ENCODE measurements around the gene IRF2BP2.
"Not testable (repeated sequence)": the region's sequence is repeated elsewhere in the genome, so short reads cannot be mapped to it uniquely, and the experiment has no call there.

IRF2BP2 gene

DNA sequence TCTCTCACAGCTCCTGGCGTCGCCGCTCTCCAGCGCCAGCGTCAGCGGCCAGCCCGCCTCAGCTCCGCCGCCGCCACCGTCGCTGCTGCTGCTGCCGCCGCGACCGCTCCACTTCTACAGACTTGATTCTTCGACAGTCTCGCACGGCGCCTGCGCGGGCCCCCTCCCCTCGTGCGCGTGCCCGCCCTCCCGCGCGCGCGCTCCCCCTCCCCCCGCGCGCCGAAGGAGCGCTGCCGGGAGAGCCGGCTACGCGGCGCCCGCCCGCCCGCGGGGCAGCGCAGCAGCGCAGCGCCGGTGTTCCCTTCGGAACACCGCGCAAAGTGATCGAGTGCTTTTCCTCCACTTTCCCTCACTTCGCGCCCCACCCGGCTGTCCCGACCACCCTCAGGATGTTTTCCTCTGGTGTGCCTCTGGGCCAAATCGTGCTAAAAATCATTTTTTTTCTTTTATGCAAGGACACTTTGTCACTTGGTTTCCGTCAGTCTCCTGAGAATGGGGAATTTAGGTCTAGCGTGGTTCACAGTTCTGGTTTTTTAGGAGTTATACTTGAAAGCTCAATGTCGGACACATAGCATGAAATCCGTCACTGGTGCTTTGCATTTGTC, at the start of gene IRF2BP2:
Gene IRF2BP2 (minus strand): TSS at position 118 of the 605 bp plus-strand sequence. CDS start 684 bp downstream, outside the sequence.
- peak; percentile 85 for DNase-seq

DNA sequence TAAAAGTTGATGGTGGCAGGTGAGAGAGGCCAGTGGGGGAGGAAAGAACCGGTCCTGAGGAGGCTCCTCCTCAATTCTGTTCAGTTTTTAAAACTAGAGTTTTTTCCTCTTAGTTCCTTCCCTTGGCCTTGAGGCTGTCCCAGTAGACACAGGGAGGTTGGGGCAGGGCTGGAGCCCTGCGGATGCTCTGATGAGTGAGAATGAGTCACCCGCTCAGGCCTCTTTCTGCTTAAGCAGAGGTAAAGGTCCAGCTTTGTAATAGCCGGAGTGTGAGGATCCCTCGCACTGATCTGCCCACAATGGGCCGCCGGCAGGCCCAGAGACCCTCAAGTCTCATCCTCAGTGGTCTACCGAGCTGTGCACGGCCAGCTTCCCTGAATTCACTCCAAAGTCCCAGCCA, 49.6 kb upstream of the IRF2BP2 start:
- no peak for DNase-seq

DNA sequence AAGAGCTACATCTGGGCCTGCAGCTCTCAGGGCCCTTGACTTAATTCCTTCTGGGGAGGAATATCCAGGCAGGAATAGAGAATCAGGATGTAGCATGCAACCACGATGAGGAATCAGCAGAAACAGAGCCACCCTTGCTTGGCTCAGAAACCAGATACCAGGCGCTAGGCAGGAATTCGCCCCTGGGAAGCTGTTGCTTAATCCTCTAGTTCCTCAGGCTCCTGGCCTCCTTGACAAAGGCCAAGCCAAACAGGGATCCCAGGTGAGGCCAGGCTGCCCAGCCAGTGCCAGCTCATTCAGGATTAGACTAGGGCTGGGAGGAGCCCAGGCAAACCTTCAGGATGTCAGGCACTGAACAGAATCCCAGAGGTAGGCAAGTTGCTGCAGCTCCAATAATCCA, 48.2 kb upstream of the IRF2BP2 start:
- DNase-seq = no peak

DNA sequence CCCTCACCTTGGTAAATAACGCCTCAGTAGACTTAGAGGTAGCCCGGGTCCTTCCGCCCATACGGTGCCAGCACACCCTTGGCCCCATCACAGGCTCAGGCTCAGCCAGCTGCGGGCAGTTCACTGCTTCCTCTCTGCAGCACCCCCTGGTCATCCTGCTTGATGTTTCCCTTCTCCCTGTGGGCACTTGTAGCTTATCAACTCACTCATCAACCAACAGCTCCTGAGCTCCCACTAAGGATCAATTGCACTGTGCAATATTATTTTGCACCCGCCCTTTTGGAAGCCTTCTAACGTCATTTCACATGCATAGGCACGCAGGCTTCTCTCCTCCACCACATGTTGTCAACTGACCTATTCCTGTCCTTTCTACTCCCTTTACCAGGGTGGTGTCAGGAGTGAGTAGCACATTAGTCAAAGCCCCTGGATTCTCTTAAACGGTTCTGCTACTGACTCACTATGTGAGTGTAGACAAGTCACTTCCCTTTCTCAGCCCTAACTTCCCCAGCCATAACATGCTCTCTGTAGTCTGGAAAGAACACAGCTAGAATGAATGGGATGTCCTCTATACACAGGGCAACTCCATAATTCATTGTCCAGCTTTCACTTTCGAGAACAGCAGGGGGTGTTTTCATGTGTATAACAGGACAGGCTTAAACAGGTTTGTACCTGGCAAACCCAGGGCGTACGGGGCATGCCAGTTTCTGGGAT, 47.1 kb upstream of the IRF2BP2 start:
- DNase-seq = peak; percentile 41

DNA sequence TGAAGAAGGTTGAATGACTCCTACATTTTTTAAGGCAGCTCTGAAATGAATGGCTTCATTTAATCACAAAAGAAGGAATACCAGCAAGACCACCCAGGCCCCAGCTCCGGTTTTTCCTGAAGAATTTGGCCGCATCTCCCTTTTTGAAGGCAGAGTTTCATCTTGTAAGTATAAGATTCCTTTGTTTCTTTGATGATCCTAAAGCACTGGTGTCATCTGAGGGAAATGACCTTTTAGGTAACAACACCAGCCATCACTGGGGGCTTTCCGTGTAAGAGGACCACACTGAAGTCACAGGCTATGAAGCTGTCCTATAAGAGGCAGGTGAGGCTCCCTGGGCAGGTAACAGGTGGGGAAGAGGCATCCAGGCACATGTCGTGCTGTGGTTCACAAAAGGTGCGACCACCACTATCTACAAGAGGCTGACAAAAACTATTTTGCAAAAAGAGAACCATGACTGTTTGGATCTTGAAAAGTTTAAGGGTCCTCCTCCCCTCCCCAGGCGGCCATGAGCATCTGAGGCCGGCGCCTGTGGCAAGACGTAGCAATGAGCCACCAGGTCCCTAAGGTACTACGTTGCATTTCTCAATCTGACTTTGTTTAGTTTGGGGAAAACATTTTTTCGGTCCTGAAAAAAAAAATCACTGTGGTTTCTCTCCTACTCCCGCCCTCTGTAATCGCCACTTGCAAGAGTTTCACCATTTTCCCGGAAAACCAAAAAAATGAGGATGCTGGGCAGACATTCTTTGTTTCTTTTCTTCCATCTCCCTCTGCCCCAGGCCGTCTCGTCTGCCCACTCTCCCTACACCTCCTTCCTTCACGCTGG, 46.3 kb upstream of the IRF2BP2 start:
- no peak for DNase-seq

DNA sequence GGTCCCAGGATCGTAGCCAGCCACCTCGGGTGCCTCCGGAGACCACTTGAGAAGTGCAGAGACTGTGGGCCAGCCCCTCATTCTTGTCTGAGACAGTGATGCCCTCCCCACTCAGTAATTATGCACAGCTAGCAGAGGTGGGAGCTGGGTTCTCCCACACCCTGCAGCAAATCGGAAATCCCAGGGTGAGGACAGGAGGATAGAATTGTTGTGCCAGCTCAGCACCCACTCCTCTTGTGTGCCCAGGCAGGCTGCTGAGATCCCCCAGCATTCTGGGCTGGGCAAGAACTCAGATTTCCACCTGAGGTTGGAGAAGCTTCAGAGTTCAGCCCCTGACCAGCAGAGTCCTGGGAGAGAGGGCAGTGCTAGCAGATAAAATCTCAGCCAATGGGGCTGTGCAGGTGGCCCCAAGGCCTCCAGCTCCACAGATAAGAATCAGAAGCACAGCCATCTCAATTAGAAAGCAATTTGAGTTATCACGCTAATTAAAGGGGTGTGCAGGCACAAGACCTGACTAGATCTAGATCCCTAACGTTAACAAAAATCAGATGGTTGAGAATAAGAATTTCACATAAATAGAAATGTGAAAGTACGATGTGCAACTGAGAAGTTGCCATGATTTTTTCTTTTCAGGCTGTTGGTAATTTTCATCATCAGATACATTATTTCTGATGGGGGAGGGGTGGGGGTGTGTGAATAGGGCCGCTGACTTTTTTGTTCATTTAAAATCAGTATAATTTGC, 45.5 kb upstream of the IRF2BP2 start:
- no peak for DNase-seq

DNA sequence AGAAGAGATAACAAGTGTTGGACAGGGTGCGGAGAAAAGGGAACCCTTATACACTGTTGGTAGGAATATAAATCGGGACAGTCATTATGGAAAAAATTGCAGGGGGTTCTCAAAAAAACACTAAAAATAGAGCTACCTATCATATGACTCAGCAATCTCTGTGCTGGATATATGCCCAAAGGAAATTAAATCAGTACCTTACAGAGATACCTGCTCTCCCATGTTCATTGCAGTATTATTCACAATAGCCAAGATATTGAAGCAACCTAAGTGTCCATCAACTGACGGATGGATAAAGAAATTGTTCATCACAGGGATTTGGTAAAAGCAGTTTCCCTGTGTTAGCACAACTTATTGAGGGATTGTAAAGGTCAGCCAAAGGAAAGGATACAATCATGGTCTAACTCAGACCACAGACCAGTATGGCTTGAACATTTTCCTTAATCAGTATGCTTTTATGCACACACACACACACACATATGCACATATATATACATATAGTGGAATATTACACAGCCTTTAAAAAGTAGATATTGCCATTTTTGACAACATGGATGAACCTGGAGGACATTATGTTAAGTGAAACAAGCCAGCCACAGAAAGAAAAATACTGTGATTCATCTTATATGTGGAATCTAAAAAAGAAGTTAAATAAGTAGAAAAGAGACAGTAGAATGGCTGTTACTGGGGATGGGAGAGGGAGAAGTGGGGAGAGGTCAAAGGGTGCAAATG, 44.2 kb upstream of the IRF2BP2 start:
- DNase-seq = no peak

DNA sequence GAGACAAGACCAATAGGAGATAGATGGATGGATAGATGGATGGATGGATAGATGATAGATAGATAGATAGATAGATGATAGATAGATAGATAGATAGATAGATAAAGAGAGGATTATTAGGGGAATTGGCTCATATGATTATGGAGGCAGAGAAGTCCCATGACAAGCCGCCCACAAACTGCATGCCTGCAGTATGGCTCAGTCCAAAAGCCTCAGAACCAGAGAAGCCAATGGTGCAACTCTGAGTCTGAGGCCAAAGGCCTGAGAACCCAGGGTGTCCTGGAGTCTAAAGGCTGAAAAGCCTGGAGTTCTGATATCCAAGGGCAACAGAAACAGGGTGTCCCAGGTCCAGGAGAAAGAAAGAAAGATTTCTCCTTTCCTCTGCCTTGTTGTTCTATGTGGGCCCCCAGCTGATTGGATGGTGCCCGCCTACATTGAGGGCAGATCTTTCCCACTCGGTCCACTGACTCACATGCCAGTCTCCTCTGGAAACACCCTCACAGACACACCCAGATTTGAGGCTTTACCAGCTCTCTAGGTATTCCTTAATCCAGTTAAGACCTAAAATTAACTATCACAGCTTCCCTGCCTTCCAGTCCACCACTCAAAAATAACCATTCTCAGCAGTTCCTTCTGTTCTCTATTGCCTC, 39.6 kb upstream of the IRF2BP2 start:
- DNase-seq = no peak

DNA sequence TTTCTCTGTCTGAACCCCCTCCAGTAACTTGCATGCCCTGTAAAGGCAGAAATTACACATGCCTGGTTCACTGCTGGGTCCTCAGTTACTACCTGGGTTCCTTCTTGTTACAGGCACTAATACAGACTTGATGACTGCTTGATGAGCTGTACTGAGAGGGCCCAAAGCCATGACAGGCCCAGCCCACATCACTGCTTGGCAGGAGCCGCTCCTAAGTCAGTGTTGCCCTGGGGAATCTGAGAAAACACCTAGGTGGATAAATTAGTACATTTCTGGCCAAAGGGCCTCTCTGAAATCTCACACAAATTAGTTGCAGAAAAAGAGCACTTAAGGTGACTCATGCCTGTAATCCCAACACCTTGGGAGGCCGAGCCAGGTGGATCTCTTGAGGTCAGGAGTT, 37.8 kb upstream of the IRF2BP2 start:
- no peak for DNase-seq

DNA sequence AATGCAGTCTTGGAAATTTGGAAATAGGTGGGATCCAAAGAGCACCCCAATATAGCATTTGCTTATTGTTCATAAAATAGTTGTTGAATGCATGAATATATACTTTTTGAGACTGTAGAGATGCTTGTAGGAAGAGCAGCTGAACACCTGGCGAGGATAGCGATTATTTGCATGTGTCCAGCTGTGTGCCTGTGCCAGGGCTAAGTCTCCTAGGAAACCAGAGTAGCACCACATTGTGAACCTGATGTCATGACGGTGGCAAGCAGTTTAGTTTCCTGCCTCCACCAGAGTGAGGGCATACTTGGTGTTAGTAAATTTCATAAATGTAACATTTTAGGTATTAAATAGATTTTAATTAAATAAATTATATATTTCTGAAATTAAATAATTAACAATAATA, 37.3 kb upstream of the IRF2BP2 start:
- no peak for DNase-seq

DNA sequence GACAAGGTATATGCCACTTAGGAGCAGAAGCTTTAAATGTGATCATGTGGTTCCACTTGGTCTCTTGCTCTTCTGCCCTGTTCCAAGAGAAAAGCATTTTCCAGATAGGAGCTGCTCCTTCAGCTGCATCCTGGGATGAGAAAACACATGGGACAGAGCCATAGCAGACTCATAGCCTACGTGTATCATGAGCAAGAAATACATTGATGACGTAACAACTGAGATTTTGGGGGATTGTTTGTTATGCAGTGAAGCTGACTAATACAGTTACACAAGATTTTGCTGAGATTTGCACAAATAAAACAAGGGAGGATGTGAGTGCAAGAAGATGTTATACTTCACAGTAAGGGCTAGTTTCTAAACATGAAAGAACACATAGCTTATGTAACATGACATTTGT, 36.0 kb upstream of the IRF2BP2 start:
- DNase-seq = no peak

DNA sequence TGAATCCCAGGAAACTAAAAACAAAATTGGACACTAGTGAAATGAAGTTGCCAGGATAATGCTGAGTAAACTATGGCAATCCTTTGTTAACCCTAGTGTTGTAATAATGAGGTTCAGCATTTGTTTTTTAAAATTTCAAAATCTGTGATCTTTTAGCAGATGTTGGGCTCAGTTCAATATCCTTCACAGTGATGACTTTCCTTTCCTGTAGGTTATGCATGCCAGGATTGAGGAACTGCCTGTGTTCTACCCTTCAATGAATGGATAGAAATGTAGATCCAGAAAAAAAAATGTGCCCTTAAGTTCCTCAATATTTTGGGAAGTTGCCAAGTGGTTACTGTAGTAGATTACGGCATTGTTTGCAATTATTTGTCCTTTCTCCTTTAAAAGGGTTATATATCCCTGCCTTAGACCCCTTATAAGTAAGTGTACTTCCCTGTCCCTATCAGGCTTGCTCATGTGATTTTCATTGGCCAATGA, 35.5 kb upstream of the IRF2BP2 start:
- DNase-seq = no peak

DNA sequence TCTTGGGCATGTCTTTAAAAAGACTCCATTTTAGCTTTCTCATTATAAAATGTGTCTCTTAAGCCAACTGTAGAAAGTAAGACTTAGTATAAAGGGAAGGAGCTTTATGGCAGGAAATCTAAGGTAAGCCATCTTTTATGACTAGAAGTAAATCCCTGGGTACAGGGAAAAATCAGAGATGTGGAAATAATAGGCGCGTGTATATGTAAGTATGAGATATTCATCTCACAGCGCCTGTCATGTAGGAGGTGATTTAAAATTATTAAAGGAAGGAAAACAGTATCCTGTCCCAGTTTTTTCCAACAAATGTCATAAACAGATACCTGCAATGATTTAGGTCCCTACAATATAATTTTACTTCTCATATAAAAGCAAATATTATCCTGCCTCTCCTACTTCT, 35.0 kb upstream of the IRF2BP2 start:
- no peak for DNase-seq

DNA sequence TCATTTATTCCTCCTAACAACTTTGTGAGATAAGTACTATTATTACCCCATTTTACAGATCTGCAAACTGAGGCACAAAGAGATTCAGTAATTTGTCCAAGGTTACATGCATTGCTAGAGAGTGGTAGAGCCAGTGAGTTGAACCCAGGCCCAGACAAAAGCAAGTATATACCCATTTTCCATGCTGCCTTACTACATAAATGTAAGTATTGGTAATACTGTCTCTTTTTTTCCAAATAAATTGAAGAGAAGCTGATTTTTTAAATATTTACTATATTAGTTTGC, 33.8 kb upstream of the IRF2BP2 start:
- DNase-seq = no peak

DNA sequence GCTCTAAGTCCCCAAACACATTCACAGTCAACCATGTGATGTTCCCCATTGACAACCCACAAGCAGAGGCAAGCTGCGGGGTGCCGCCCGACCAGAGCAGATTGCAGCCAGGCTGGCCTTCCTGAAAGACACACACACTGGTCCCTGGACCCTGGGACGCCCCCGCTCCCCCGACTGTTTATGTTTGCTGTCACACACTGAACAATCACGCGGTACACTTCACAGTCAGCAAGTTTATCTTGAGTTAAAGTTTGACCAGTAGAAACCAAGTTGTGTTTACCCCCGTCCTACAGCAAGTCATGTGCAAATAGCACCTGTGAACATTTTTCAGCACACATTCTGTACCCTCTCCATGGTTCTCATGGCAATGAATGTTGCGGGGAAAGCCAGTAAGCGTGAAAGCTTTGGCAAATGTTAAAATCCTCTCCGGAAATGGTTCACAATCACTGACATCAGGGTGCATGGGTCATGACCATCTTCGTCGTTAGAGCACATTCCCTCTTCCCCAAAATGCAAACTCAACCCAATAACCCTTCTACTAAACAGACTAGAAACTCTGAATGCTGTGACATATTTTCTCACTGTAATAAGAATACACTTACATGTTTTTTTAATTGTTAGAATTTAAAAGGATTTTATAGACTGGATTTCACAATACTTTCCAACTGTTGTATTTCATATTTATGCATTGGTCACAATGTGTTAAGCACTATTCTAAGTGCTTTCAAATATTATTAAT, 33.3 kb upstream of the IRF2BP2 start:
- no peak for DNase-seq

DNA sequence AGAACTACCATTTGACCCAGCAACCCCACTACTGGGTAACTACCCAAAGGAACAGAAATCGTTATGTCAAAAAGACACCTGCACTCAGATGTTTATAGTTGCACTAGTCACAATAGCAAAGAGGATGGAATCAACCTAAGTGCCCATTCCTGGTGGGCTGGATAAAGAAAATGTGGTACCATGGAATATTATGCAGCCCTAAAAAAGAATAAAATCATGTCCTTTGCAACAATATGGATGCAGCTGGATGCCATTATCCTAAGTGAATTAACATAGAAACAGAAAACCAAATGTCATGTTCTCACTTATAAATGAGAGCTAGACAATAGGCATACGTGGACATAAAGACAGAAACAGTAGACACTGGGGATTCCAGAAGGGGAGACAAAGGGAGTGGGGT, 32.5 kb upstream of the IRF2BP2 start:
- DNase-seq = no peak

DNA sequence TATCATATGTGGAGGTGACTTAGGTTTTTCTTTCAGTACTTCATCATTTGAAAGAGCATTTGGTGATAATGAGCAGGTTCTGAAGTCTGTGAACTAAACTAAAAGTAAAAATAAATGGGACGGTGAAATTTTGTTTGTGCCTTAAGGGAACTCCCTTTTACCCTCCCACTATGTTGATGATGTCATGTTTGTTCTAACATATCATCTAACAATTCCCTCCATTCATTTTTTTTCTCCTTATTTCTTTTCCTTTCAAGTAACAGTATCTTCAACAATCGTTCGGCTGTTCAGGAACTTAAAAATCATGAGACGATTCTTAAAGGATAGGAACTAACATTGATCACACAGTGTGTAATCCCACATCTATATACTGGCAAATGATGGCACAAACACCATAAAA, 30.0 kb upstream of the IRF2BP2 start:
- DNase-seq = no peak

DNA sequence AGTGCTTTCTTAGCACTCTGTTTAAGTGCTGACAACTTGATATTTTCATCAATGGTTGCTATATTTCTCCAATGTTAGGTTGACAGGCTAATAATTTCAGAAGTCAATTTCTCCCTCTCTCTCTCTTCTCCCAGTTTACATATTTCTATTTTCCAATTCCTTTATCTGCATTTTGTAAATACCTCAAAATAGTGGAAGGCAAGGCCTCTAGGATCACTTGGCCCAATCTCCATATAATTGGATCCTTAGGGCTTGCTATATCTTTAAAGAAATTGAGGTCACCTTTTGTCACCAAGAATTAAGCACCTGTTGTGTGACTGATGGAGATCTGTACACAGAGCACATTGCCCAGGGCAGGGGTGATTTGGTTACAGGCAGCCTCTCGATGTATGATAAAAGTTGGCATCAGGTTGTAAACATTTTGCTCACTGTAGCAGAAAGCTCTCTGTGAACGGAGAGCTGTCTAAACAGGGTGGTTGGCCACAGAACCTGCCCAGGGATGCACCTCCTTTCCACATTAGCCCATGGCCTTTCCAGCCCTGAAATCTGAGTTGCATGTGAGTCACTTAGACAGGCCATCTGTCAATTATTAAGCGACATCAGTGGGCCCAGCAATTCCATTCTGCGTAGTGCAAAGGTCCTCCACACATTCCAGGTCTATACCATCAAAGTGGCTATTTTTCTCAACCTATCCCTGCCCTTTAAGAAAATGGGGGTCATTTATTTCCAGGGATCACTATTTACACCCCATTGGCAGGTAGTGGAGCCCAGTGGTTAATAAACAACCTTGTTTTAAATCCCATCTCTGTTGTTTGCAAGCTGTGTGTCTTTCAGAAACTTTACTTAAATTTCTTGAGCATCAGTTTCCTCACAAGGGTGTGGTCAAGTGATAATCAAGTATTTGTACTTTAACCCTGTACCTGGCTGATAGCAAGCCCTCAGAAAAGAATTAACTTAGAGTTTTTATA, 29.1 kb upstream of the IRF2BP2 start:
- no peak for DNase-seq

DNA sequence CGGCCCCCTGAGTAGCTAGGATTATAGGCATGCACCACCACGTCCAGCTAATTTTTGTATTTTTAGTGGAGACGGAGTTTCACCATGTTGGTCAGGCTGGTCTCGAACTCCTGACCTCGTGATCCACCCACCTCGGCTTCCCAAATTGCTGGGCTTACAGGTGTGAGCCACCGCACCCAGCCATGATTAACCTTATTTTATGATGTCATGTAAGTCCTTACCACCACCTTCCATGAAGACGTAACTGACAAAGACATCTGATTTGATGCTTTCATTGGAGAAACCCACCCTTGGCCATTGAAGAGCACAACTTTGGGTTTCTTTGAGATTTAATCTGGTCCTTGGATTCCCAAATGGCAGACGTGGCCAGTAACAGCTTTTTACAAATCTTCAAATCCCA, 24.9 kb upstream of the IRF2BP2 start:
- DNase-seq = not testable (repeated sequence)

DNA sequence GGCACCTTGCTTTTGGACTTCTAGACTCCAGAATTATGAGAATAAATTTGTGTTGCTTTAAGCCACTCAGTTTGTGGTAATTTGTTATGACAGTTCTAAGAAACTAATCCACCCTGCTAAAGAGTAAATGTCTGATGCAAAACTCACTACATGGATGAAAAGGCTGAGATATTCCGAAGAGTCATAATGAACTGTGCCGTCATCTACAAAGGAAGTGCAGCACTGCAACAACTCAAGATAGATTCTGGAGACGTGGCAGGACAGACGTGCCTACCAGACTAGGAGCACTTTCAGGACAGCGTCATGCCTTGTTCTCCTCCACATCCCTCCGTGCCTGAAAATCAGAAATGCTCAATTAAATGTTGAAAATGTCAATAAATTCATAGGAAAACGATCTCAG, 24.4 kb upstream of the IRF2BP2 start:
- no peak for DNase-seq

All from activated CD4-positive, alpha-beta T cell treated with anti-CD3 and anti-CD28 coated beads for 48 hours (primary cell).